ENCODE results near the gene SULT2B1.

Gene SULT2B1

GRCh38 chr19:48596679-48597465, 44.9 kb downstream of the SULT2B1 start:
- Mint-ChIP-seq H3K36me3 (no peaks in the 10 kb centered on the region), H3K4me1 (ENCODE audit: low read depth) (peaks cover 1% of the 10 kb centered on the region), H3K27ac (peak overlapping the region; percentile 54), H3K4me3 (peak overlapping the region; percentile 7), H3K9me3 (ENCODE audit: low read depth) (no peaks in the 10 kb centered on the region), H3K27me3 (no peaks in the 10 kb centered on the region)

- Mint-ChIP-seq H3K4me3 (no peak overlapping the region), H3K27me3 (no peaks in the 10 kb centered on the region), H3K4me1 (ENCODE audit: low read depth) (peaks cover 1% of the 10 kb centered on the region), H3K9me3 (ENCODE audit: low read depth) (no peaks in the 10 kb centered on the region), H3K36me3 (no peaks in the 10 kb centered on the region), H3K27ac (no peak overlapping the region)
These were observed 47.2 kb downstream of the SULT2B1 start for GRCh38 chr19:48598996-48599700.

- H3K9me3 Mint-ChIP-seq (ENCODE audit: low read depth): no peaks in the 10 kb centered on the region
- H3K36me3 Mint-ChIP-seq: no peaks in the 10 kb centered on the region
- no peak overlapping the region for H3K27ac Mint-ChIP-seq
- no peaks in the 10 kb centered on the region for H3K27me3 Mint-ChIP-seq
- no peaks in the 10 kb centered on the region for H3K4me1 Mint-ChIP-seq (ENCODE audit: low read depth)
- H3K4me3 Mint-ChIP-seq: no peak overlapping the region
These were observed 48.9 kb downstream of the SULT2B1 start for GRCh38 chr19:48600679-48601417.

GRCh38 chr19:48603001-48603400, 51.0 kb downstream of the SULT2B1 start:
- Mint-ChIP-seq H3K27me3 (no peaks in the 10 kb centered on the region), H3K9me3 (ENCODE audit: low read depth) (no peaks in the 10 kb centered on the region), H3K27ac (no peak overlapping the region), H3K4me3 (no peak overlapping the region), H3K36me3 (no peaks in the 10 kb centered on the region), H3K4me1 (ENCODE audit: low read depth) (no peaks in the 10 kb centered on the region)

GRCh38 chr19:48603449-48603848, 51.5 kb downstream of the SULT2B1 start:
- H3K36me3 Mint-ChIP-seq: no peaks in the 10 kb centered on the region
- H3K27ac Mint-ChIP-seq: no peak overlapping the region
- no peaks in the 10 kb centered on the region for H3K27me3 Mint-ChIP-seq
- no peaks in the 10 kb centered on the region for H3K4me1 Mint-ChIP-seq (ENCODE audit: low read depth)
- H3K9me3 Mint-ChIP-seq (ENCODE audit: low read depth): no peaks in the 10 kb centered on the region
- no peak overlapping the region for H3K4me3 Mint-ChIP-seq

- Mint-ChIP-seq H3K27ac (no peak overlapping the region), H3K4me1 (ENCODE audit: low read depth) (peaks cover 1% of the 10 kb centered on the region), H3K36me3 (no peaks in the 10 kb centered on the region), H3K4me3 (no peak overlapping the region), H3K27me3 (no peaks in the 10 kb centered on the region), H3K9me3 (ENCODE audit: low read depth) (no peaks in the 10 kb centered on the region)
These were observed 51.9 kb downstream of the SULT2B1 start for GRCh38 chr19:48603850-48604249.

DNA sequence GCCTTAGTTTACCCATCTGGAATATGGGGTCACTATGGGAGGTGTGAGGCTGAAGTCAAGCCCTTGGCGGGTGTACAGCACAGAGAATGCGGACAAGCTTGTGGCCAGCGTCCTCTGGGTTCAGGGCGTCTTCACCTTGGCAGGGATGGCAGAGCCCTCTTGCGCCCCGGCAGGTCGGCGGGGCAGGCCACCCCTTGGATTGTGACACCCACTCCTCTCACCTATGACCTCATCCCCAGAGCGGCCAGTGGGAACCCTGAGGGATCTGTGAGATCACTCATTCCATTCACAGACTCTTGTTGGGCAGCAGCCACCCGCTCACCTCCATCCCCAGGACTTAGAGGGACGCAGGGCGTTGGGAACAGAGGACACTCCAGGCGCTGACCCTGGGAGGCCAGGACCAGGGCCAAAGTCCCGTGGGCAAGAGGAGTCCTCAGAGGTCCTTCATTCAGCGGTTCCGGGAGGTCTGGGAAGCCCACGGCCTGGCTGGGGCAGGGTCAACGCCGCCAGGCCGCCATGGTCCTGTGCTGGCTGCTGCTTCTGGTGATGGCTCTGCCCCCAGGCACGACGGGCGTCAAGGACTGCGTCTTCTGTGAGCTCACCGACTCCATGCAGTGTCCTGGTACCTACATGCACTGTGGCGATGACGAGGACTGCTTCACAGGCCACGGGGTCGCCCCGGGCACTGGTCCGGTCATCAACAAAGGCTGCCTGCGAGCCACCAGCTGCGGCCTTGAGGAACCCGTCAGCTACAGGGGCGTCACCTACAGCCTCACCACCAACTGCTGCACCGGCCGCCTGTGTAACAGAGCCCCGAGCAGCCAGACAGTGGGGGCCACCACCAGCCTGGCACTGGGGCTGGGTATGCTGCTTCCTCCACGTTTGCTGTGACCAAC, 54.7 kb downstream of the SULT2B1 start, which contains the start of gene SPACA4:
SPACA4 (plus strand) TSS at position 280 of the 896 bp plus-strand sequence; CDS start at position 517, 237 bp downstream.
- Mint-ChIP-seq H3K9me3 (ENCODE audit: low read depth) (no peaks in the 10 kb centered on the region), H3K4me1 (ENCODE audit: low read depth) (peaks cover 2% of the 10 kb centered on the region), H3K27me3 (no peaks in the 10 kb centered on the region), H3K36me3 (no peaks in the 10 kb centered on the region), H3K4me3 (no peak within 1 kb of the TSS), H3K27ac (no peak within 1 kb of the TSS)

DNA sequence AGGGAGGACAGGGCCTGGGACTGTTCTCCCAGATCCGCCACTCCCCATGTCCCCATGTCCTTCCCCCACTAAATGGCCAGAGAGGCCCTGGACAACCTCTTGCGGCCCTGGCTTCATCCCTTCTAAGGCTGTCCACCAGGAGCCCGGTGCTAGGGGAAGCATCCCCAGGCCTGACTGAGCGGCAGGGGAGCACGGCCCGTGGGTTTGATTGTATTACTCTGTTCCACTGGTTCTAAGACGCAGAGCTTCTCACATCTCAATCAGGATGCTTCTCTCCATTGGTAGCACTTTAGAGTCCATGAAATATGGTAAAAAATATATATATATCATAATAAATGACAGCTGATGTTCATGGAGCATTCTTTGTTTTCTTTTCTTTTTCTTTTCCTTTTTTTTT, 55.4 kb downstream of the SULT2B1 start:
- Mint-ChIP-seq H3K36me3 (no peaks in the 10 kb centered on the region), H3K27ac (no peak overlapping the region), H3K9me3 (ENCODE audit: low read depth) (no peaks in the 10 kb centered on the region), H3K27me3 (no peaks in the 10 kb centered on the region), H3K4me3 (no peak overlapping the region), H3K4me1 (ENCODE audit: low read depth) (peaks cover 2% of the 10 kb centered on the region)

DNA sequence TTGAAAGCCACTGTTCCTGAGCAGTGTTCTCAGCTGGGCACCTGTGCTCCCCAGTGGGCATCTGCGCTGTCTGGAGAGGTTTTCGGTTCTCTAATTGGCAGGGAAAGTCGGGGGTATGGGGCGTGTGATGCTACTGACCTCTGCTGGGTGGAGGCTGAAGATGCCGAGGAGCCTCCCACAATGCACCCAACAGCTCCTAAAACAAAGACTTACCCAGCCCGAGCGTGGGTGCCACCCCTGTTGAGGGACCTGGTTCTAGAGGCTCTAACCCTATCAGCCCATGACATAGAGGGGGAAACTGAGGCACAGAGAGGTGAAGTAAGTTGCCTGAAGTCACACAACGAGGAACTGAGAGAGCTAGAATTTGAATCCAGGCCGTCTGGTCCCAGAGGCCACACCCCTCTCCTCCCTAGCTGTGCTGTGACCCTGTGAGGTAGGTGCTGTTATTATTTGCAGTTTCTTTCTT, 56.9 kb downstream of the SULT2B1 start:
- Mint-ChIP-seq H3K4me3 (no peak overlapping the region), H3K27me3 (no peaks in the 10 kb centered on the region), H3K27ac (peak overlapping the region; percentile 16), H3K36me3 (no peaks in the 10 kb centered on the region), H3K4me1 (ENCODE audit: low read depth) (peaks cover 2% of the 10 kb centered on the region), H3K9me3 (ENCODE audit: low read depth) (no peaks in the 10 kb centered on the region)

DNA sequence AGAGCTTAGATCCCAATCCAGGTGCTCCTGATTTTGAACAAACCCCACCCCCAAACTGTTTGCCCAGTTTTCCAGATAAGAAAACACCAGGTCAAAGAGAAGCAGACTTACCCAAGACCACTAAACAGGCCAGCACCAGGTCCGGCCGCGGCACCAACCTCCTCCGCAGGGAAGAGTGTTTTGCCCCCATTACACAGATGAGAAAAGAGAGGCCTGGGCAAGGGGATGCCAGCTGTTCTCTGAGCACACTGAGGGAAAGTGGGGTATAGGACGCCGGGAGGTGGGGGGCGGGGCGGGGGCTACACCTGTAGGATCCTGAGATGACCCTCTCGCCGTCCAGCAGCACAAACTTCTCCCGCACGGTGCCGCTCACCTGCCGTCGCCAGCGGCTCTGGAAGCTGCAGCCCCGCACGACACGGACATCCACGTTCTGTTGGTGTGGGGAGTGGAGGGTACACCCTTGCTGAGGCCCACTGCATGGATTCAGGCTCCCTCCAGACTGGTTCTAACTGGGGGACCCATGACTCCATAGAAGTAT, 57.7 kb downstream of the SULT2B1 start:
- peaks cover 2% of the 10 kb centered on the region for H3K4me1 Mint-ChIP-seq (ENCODE audit: low read depth)
- no peak overlapping the region for H3K4me3 Mint-ChIP-seq
- H3K27ac Mint-ChIP-seq: no peak overlapping the region
- no peaks in the 10 kb centered on the region for H3K9me3 Mint-ChIP-seq (ENCODE audit: low read depth)
- no peaks in the 10 kb centered on the region for H3K36me3 Mint-ChIP-seq
- H3K27me3 Mint-ChIP-seq: no peaks in the 10 kb centered on the region

- peak overlapping the region; percentile 16 for H3K27ac Mint-ChIP-seq
These were observed 59.9 kb downstream of the SULT2B1 start for GRCh38 chr19:48611872-48612271.

DNA sequence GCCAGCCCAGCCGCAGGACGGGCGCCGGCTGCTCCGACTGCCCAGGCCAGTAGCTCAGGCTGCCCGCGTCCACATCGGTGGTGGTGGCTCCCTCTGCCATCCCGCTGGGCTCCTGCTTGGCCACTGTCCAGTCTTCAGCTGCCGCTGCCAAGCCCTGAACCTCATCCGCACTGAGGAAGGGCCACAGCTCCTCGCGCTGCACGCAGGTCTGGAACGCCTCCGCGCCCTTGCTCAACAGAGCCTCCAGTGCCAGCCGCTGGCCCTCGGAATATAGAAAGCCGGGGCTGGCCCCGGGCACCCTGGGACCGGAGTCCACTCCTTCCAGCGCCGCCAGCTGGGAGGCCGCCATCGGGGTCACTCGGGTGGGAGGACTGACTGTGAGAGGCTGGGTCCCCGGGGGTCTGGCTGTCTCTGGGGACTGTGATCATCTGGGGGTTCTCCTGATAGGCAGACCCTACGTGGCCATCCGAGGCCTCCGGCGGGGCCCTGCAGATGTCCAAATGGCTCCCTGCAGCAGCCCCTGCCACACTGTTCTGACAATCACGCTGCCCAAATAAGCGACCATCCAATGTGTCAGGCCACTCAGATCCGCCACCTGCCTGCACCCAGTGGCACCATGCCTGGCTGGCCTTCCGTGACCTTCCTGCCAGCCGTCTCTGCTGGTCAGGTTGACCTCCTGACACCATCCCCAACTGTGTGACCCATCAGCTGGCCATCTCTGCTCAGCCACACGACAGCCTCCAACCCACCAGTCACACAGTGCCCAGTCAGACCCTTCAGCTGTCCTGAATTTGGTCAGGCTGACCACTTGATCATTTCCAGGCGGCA, 61.3 kb downstream of the SULT2B1 start:
- no peaks in the 10 kb centered on the region for H3K9me3 Mint-ChIP-seq (ENCODE audit: low read depth)
- no peak overlapping the region for H3K27ac Mint-ChIP-seq
- H3K4me3 Mint-ChIP-seq: no peak overlapping the region
- peaks cover 14% of the 10 kb centered on the region for H3K4me1 Mint-ChIP-seq (ENCODE audit: low read depth)
- H3K27me3 Mint-ChIP-seq: no peaks in the 10 kb centered on the region
- peaks cover 4% of the 10 kb centered on the region for H3K36me3 Mint-ChIP-seq

More at GRCh38 chr19:48611872-48612271, 59.9 kb downstream of the SULT2B1 start:
- Mint-ChIP-seq H3K4me3 (no peak overlapping the region), H3K9me3 (ENCODE audit: low read depth) (no peaks in the 10 kb centered on the region), H3K36me3 (no peaks in the 10 kb centered on the region), H3K27me3 (no peaks in the 10 kb centered on the region), H3K4me1 (ENCODE audit: low read depth) (peaks cover 8% of the 10 kb centered on the region)

GRCh38 chr19:48613852-48614435, 62.0 kb downstream of the SULT2B1 start:
- Mint-ChIP-seq H3K4me1 (ENCODE audit: low read depth) (peaks cover 14% of the 10 kb centered on the region), H3K9me3 (ENCODE audit: low read depth) (no peaks in the 10 kb centered on the region), H3K27ac (peak overlapping the region; percentile 66), H3K4me3 (peak overlapping the region; percentile 30), H3K36me3 (peaks cover 9% of the 10 kb centered on the region), H3K27me3 (no peaks in the 10 kb centered on the region)
